Measurements from ENCODE around the gene HAND2.

HAND2 gene

GRCh38 chr4:173519111-173520101 lies 10.6 kb downstream of the HAND2 start:
- DNase-seq = no peak

- no peak for DNase-seq
These were observed 11.5 kb downstream of the HAND2 start for GRCh38 chr4:173518425-173519102.

GRCh38 chr4:173517781-173518424 lies 12.1 kb downstream of the HAND2 start:
- DNase-seq = no peak

GRCh38 chr4:173516621-173517524 lies 13.2 kb downstream of the HAND2 start:
- DNase-seq = no peak

- no peak for DNase-seq
These were observed 14.6 kb downstream of the HAND2 start for GRCh38 chr4:173515458-173515857.

- DNase-seq = no peak
These were observed 15.3 kb downstream of the HAND2 start for GRCh38 chr4:173514641-173515217.

- no peak for DNase-seq
These were observed 16.4 kb downstream of the HAND2 start for GRCh38 chr4:173513651-173514050.

GRCh38 chr4:173511787-173512361 lies 18.2 kb downstream of the HAND2 start:
- no peak for DNase-seq

GRCh38 chr4:173509036-173510001 lies 20.7 kb downstream of the HAND2 start:
- no peak for DNase-seq

- DNase-seq = no peak
These were observed 21.5 kb downstream of the HAND2 start for GRCh38 chr4:173508386-173509035.

GRCh38 chr4:173507471-173508385 lies 22.3 kb downstream of the HAND2 start:
- DNase-seq = no peak

- DNase-seq = no peak
These were observed 23.3 kb downstream of the HAND2 start for GRCh38 chr4:173506597-173507211.

- peak; percentile 4 for DNase-seq
These were observed 24.0 kb downstream of the HAND2 start for GRCh38 chr4:173505924-173506518.

GRCh38 chr4:173504181-173504503 lies 25.9 kb downstream of the HAND2 start:
- DNase-seq = no peak

- DNase-seq = no peak
These were observed 26.5 kb downstream of the HAND2 start for GRCh38 chr4:173503330-173504180.

- no peak for DNase-seq
These were observed 27.7 kb downstream of the HAND2 start for GRCh38 chr4:173502282-173502681.

GRCh38 chr4:173501592-173502150 lies 28.4 kb downstream of the HAND2 start:
- no peak for DNase-seq

Measured in NCI-H2029 (cell line).